Activated T-cell treated with anti-CD3 and anti-CD28 coated beads, Interleukin-2, amount 50 U/mL, for 72 hours (primary cell): ENCODE results near the gene HS6ST3. TPM values are rescaled to one million over a fixed set of nuclear protein-coding genes. Genes with fewer than 3 reads are reported as not detected.
"Not testable (repeated sequence)": the region's sequence is repeated elsewhere in the genome, so short reads cannot be mapped to it uniquely, and the experiment has no call there.

ENCODE experiments used
- ATAC-seq, 2 donors: fragments of 150-1000 bp; cut with Tn5 transposase; replicated peaks in 1 of 2; 2 replicates each; pipeline ENCODE4 v1.10.0; 2021; ENCODE audit warnings: moderate library complexity in 2 of 2, mild to moderate bottlenecking in 1 of 2
- DNase-seq, 2 donors: peaks; one replicate each; pipeline ENCODE4 v3.0.0; 2021 to 2022; ENCODE audit warnings: mixed read lengths in 1 of 2
- H3K27ac Mint-ChIP-seq: one replicate; pipeline ENCODE4 v1.8.0; 2022; ENCODE audit warnings: mild to moderate bottlenecking, moderate library complexity, mixed read lengths
- H3K27me3 Mint-ChIP-seq: one replicate; pipeline ENCODE4 v1.8.0; 2022; ENCODE audit warnings: low read depth, mixed read lengths
- H3K36me3 Mint-ChIP-seq, 2 donors: one replicate each; pipeline ENCODE4 v1.8.0; 2022; ENCODE audit warnings: mixed read lengths in 2 of 2, mild to moderate bottlenecking in 1 of 2; ENCODE audit not compliant: insufficient read depth in 2 of 2
- H3K4me1 Mint-ChIP-seq: one replicate; pipeline ENCODE4 v1.8.0; 2022; ENCODE audit warnings: low read depth, mixed read lengths
- H3K4me3 Mint-ChIP-seq, 2 donors: one replicate each; pipeline ENCODE4 v1.8.0; 2022; ENCODE audit warnings: mild to moderate bottlenecking in 2 of 2, mixed read lengths in 2 of 2, moderate library complexity in 2 of 2
- H3K9me3 Mint-ChIP-seq, 2 donors: one replicate each; pipeline ENCODE4 v1.8.0; 2022; ENCODE audit warnings: mixed read lengths in 2 of 2
- total RNA-seq, 2 donors: library from RNA; stranded (reverse); gene quantifications; one replicate each; pipeline ENCODE4 v1.2.3, GENCODE V29; 2022

HS6ST3 gene
- total RNA-seq, 2 donors from 2014 or later = not detected

GRCh38 chr13:96075953-96076543, 13.9 kb upstream of the HS6ST3 start:
- Mint-ChIP-seq H3K27ac (no peak overlapping the region), H3K9me3 (peaks cover 0 to 2% of the 10 kb centered on the region in 2 donors), H3K4me3 (no peak overlapping the region), H3K27me3 (no peaks in the 10 kb centered on the region), H3K4me1 (no peaks in the 10 kb centered on the region), H3K36me3 (no peaks in the 10 kb centered on the region)
- ATAC-seq = no peak
- no peak for DNase-seq

GRCh38 chr13:96080676-96081075, 9.2 kb upstream of the HS6ST3 start:
- peaks cover 1% of the 10 kb centered on the region for H3K27me3 Mint-ChIP-seq
- no peak overlapping the region for H3K27ac Mint-ChIP-seq
- no peaks in the 10 kb centered on the region for H3K4me1 Mint-ChIP-seq
- DNase-seq (no peak), ATAC-seq (no peak)
- peaks cover 0 to 3% of the 10 kb centered on the region in 2 donors for H3K9me3 Mint-ChIP-seq
- H3K36me3 Mint-ChIP-seq = no peaks in the 10 kb centered on the region
- H3K4me3 Mint-ChIP-seq = no peak overlapping the region

- no peaks in the 10 kb centered on the region for H3K4me1 Mint-ChIP-seq
- no peaks in the 10 kb centered on the region for H3K36me3 Mint-ChIP-seq
- no peak overlapping the region for H3K4me3 Mint-ChIP-seq
- H3K9me3 Mint-ChIP-seq = peaks cover 0 to 3% of the 10 kb centered on the region in 2 donors
- peaks cover 8% of the 10 kb centered on the region for H3K27me3 Mint-ChIP-seq
- ATAC-seq = no peak
- no peak for DNase-seq
- H3K27ac Mint-ChIP-seq = no peak overlapping the region
These were observed 8.0 kb upstream of the HS6ST3 start for GRCh38 chr13:96081888-96082287.

- H3K4me1 Mint-ChIP-seq = no peaks in the 10 kb centered on the region
- ATAC-seq = no peak
- H3K27ac Mint-ChIP-seq = no peak overlapping the region
- H3K9me3 Mint-ChIP-seq = peaks cover 0 to 3% of the 10 kb centered on the region in 2 donors
- no peak overlapping the region for H3K4me3 Mint-ChIP-seq
- no peak for DNase-seq
- no peaks in the 10 kb centered on the region for H3K36me3 Mint-ChIP-seq
- H3K27me3 Mint-ChIP-seq = peaks cover 8% of the 10 kb centered on the region
These were observed 7.3 kb upstream of the HS6ST3 start for GRCh38 chr13:96082640-96083039.

- Mint-ChIP-seq H3K27me3 (peaks cover 30% of the 10 kb centered on the region), H3K4me3 (no peak overlapping the region), H3K27ac (no peak overlapping the region), H3K4me1 (peaks cover 3% of the 10 kb centered on the region), H3K9me3 (peaks cover 0 to 3% of the 10 kb centered on the region in 2 donors), H3K36me3 (no peaks in the 10 kb centered on the region)
- DNase-seq (no peak), ATAC-seq (no peak)
These were observed 3.2 kb upstream of the HS6ST3 start for GRCh38 chr13:96086736-96087135.

- DNase-seq = no peak
- no peak for ATAC-seq
- peaks cover 54% of the 10 kb centered on the region for H3K27me3 Mint-ChIP-seq
- H3K4me3 Mint-ChIP-seq = no peak overlapping the region
- H3K36me3 Mint-ChIP-seq = no peaks in the 10 kb centered on the region
- H3K4me1 Mint-ChIP-seq = peaks cover 4% of the 10 kb centered on the region
- H3K9me3 Mint-ChIP-seq = peaks cover 0 to 3% of the 10 kb centered on the region in 2 donors
- no peak overlapping the region for H3K27ac Mint-ChIP-seq
These were observed 768 bp upstream of the HS6ST3 start for GRCh38 chr13:96089139-96089538.

GRCh38 chr13:96090240-96091101, 564 bp downstream of the HS6ST3 start:
- no peak overlapping the region for H3K27ac Mint-ChIP-seq
- H3K36me3 Mint-ChIP-seq = no peaks in the 10 kb centered on the region
- H3K27me3 Mint-ChIP-seq = peaks cover 59% of the 10 kb centered on the region
- ATAC-seq (no peak), DNase-seq (no peak)
- peaks cover 0 to 3% of the 10 kb centered on the region in 2 donors for H3K9me3 Mint-ChIP-seq
- H3K4me3 Mint-ChIP-seq = no peak overlapping the region
- peaks cover 4% of the 10 kb centered on the region for H3K4me1 Mint-ChIP-seq

- ATAC-seq (no peak), DNase-seq (no peak)
- no peak overlapping the region for H3K27ac Mint-ChIP-seq
- H3K9me3 Mint-ChIP-seq = no peaks in the 10 kb centered on the region
- H3K36me3 Mint-ChIP-seq = no peaks in the 10 kb centered on the region
- peaks cover 4% of the 10 kb centered on the region for H3K4me1 Mint-ChIP-seq
- peaks cover 50% of the 10 kb centered on the region for H3K27me3 Mint-ChIP-seq
- peak overlapping the region; percentile 41 to 67 for H3K4me3 Mint-ChIP-seq
These were observed 1.5 kb downstream of the HS6ST3 start for GRCh38 chr13:96091164-96092117.

GRCh38 chr13:96093296-96094006, 3.5 kb downstream of the HS6ST3 start:
- Mint-ChIP-seq H3K9me3 (no peaks in the 10 kb centered on the region), H3K4me3 (no peak overlapping the region), H3K27ac (no peak overlapping the region), H3K27me3 (peaks cover 46% of the 10 kb centered on the region), H3K4me1 (peaks cover 4% of the 10 kb centered on the region), H3K36me3 (no peaks in the 10 kb centered on the region)
- no peak for DNase-seq
- no peak for ATAC-seq

GRCh38 chr13:96100457-96101220, 10.7 kb downstream of the HS6ST3 start:
- H3K27ac Mint-ChIP-seq = no peak overlapping the region
- H3K27me3 Mint-ChIP-seq = no peaks in the 10 kb centered on the region
- H3K4me3 Mint-ChIP-seq = no peak overlapping the region
- DNase-seq (no peak), ATAC-seq (no peak)
- no peaks in the 10 kb centered on the region for H3K4me1 Mint-ChIP-seq
- no peaks in the 10 kb centered on the region for H3K36me3 Mint-ChIP-seq
- H3K9me3 Mint-ChIP-seq = peaks cover 0 to 1% of the 10 kb centered on the region in 2 donors

GRCh38 chr13:96104516-96104915, 14.6 kb downstream of the HS6ST3 start:
- DNase-seq = no peak
- Mint-ChIP-seq H3K27ac (no peak overlapping the region), H3K27me3 (no peaks in the 10 kb centered on the region), H3K36me3 (peaks cover 2 to 4% of the 10 kb centered on the region in 2 donors), H3K9me3 (peaks cover 13 to 16% of the 10 kb centered on the region in 2 donors), H3K4me3 (no peak overlapping the region), H3K4me1 (no peaks in the 10 kb centered on the region)
- ATAC-seq = no peak

GRCh38 chr13:96108072-96108471, 18.2 kb downstream of the HS6ST3 start:
- H3K9me3 Mint-ChIP-seq = peaks cover 17 to 19% of the 10 kb centered on the region in 2 donors
- not testable (repeated sequence) for H3K4me3 Mint-ChIP-seq, DNase-seq, H3K4me1 Mint-ChIP-seq, ATAC-seq, H3K27me3 Mint-ChIP-seq, H3K27ac Mint-ChIP-seq, H3K36me3 Mint-ChIP-seq
